ENCODE data around the gene CBL. TPM values are rescaled to one million over a fixed set of nuclear protein-coding genes. Genes with fewer than 3 reads are reported as not detected.

CBL gene
- total RNA-seq, 6 experiments from 2014 or later: 24.2 to 31.2 (median 26.1) TPM

DNA sequence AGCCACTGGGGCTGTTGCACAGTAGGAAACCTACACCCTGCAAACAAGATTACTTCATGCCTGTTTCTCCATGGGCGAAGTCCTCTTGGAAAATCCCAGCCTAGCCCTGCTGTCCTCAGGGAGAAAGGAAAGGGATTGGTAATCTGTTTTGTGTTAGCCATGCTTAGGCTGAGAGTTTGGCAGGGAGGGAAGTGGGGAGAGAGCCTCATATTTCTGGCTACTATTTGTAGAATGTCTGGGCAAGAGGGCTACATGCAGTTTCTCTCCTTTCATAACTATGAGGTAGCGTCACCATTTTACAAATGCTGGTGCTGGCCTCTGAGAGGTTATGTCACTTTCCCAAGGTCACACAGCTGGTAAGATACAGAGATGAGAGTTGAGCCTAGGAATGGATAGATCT, 141.1 kb downstream of the CBL start:
- Mint-ChIP-seq H3K27ac (no peak overlapping the region), H3K4me3 (no peak overlapping the region), H3K27me3 (ENCODE audit: insufficient read depth) (peaks cover 34% of the 10 kb centered on the region), H3K36me3 (ENCODE audit: low read depth) (no peaks in the 10 kb centered on the region), H3K9me3 (no peaks in the 10 kb centered on the region), H3K4me1 (ENCODE audit: low read depth) (peaks cover 16% of the 10 kb centered on the region)
- DNase-seq: peak; percentile 32
- TF ChIP-seq, protein P1, sequence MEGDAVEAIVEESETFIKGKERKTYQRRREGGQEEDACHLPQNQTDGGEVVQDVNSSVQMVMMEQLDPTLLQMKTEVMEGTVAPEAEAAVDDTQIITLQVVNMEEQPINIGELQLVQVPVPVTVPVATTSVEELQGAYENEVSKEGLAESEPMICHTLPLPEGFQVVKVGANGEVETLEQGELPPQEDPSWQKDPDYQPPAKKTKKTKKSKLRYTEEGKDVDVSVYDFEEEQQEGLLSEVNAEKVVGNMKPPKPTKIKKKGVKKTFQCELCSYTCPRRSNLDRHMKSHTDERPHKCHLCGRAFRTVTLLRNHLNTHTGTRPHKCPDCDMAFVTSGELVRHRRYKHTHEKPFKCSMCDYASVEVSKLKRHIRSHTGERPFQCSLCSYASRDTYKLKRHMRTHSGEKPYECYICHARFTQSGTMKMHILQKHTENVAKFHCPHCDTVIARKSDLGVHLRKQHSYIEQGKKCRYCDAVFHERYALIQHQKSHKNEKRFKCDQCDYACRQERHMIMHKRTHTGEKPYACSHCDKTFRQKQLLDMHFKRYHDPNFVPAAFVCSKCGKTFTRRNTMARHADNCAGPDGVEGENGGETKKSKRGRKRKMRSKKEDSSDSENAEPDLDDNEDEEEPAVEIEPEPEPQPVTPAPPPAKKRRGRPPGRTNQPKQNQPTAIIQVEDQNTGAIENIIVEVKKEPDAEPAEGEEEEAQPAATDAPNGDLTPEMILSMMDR (IDR thresholded peaks at IDR 0.05): no peak

DNA sequence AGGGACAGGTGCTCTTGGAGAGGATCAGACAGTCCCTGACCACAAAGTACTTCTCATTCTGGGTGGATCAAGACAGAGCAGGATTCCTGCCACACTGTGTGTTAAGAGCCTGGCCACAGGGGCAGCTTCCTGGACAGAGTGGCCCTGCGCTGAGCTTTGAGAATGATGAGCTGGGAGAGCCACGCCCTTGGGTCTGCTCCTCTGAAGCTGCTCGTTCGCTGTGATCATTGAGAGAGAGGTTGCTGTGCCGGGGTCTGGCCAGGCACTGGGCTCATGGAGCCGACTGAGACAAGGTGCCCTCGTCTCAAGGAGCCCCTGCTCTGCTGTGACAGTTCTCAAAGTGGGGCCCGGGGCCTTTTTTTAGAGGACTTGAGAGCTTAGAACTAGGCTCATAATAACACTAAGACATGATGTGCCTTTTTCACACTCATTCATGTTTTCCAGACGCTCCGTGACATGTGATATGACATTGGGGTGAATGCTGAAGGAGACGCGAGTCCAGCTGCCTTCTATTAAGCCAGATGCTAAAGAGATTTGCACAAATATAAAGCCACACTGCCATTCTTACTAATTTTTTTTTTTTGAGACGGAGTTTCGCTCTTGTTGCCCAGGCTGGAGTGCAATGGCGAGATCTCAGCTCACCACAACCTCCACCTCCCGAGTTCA, 141.9 kb downstream of the CBL start:
- no peaks in the 10 kb centered on the region for H3K9me3 Mint-ChIP-seq
- no peak overlapping the region for H3K4me3 Mint-ChIP-seq
- peaks cover 31% of the 10 kb centered on the region for H3K27me3 Mint-ChIP-seq (ENCODE audit: insufficient read depth)
- peaks cover 16% of the 10 kb centered on the region for H3K4me1 Mint-ChIP-seq (ENCODE audit: low read depth)
- no peaks in the 10 kb centered on the region for H3K36me3 Mint-ChIP-seq (ENCODE audit: low read depth)
- no peak for DNase-seq
- no peak overlapping the region for H3K27ac Mint-ChIP-seq
- TF ChIP-seq, protein P1 (IDR thresholded peaks at IDR 0.05): no peak

DNA sequence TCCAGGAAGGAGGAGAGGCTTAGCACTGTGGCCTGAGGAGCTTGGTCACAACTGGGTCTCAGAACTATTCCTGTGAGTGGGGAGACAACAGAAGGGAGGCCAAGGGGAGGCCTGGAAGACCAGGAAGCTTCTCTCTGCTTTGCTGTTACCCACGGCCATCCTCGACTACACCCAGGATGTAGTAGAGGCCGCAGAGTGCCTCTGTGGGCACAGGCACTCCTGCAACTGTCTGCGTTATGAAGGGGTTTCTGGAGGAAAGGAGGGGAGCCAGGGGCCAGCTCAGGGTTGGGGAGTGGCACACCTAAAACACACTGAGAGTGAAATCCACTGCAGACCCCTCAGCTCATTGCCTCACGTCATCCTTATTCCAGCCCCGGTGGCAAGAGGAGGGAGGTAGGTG, 144.2 kb downstream of the CBL start:
- Mint-ChIP-seq H3K9me3 (no peaks in the 10 kb centered on the region), H3K36me3 (ENCODE audit: low read depth) (no peaks in the 10 kb centered on the region), H3K27ac (no peak overlapping the region), H3K27me3 (ENCODE audit: insufficient read depth) (peaks cover 28% of the 10 kb centered on the region), H3K4me1 (ENCODE audit: low read depth) (peaks cover 16% of the 10 kb centered on the region), H3K4me3 (no peak overlapping the region)
- TF ChIP-seq, protein P1 (IDR thresholded peaks at IDR 0.05): no peak
- DNase-seq: no peak

DNA sequence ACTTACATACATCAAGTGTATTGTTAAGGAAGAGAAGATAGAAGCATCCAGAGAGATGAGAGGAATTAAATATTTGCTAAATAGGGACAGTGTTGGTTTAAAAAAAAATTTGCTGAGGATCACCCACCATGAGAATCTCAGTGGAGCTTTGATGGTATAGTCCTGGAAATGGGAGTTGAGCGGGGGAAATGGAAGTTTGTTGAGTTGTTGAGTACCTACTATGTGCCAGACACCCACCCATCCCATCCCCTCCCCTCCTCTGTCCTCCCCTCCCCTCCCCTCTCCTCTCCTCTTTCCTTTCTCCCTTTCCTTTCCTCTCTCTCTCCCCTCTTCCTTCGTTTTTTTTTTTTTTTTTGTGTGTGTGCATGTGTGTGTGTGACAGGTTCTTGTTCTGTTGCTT, 145.1 kb downstream of the CBL start:
- TF ChIP-seq, protein P1 (IDR thresholded peaks at IDR 0.05): no peak
- H3K27me3 Mint-ChIP-seq (ENCODE audit: insufficient read depth): peaks cover 27% of the 10 kb centered on the region
- DNase-seq: no peak
- H3K4me3 Mint-ChIP-seq: no peak overlapping the region
- H3K36me3 Mint-ChIP-seq (ENCODE audit: low read depth): no peaks in the 10 kb centered on the region
- H3K4me1 Mint-ChIP-seq (ENCODE audit: low read depth): peaks cover 20% of the 10 kb centered on the region
- H3K27ac Mint-ChIP-seq: no peak overlapping the region
- H3K9me3 Mint-ChIP-seq: no peaks in the 10 kb centered on the region

DNA sequence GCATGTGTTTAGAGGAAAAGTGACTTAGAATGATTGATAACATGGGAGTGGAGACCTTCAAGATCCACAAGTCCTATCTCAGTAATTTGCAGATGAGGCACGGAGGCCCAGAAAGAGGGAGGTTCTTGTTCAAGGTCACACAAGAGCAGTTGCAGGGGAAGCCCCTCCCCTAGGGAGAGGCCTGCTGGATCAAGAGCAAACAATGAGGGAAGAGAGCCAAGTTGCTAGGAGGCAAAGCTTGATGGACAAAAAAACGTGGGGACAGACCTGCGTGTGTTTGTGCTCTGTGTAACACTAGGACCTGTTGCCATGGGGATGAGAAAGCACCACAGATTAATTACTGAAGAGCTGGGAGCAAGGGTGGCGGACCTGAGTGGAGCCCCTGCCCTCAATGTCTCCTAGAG, 146.7 kb downstream of the CBL start:
- Mint-ChIP-seq H3K9me3 (no peaks in the 10 kb centered on the region), H3K4me1 (ENCODE audit: low read depth) (peaks cover 11% of the 10 kb centered on the region), H3K36me3 (ENCODE audit: low read depth) (no peaks in the 10 kb centered on the region), H3K27me3 (ENCODE audit: insufficient read depth) (peaks cover 17% of the 10 kb centered on the region), H3K4me3 (peak overlapping the region; percentile 13; the same call in 1 of the 2 replicates), H3K27ac (no peak overlapping the region)
- TF ChIP-seq, protein P1 (IDR thresholded peaks at IDR 0.05): no peak
- DNase-seq: no peak

Data from HFFc6 (cell line).